IMR-90 (cell line): ENCODE results near the gene SPAG16. TPM values are rescaled to one million over a fixed set of nuclear protein-coding genes. Genes with fewer than 3 reads are reported as not detected.

ENCODE experiments used
- ATAC-seq: fragments of 200-7000 bp; cut with Tn5 transposase; 2 replicates; pipeline ENCODE4 v1.9.1; 2020; ENCODE audit warnings: low read depth, mild to moderate bottlenecking, moderate library complexity
- BruUV-seq: library from RNA; stranded (reverse); fragments of 400-500 nt; replicated peaks from 2 replicates; lab custom pipeline; 2021; lab: Mats Ljungman, UMichigan
- CTCF ChIA-PET: fragments of 300-600 bp; formaldehyde crosslinking; extraction: SDS; loops from one replicate; lab custom pipeline; 2021; ENCODE audit warnings: antibody characterized with exemption; lab: Yijun Ruan, JAX
- POLR2A ChIA-PET: fragments of 300-600 bp; sonication (Branson Sonifier 250); formaldehyde crosslinking; loops from one replicate; lab custom pipeline; 2022; ENCODE audit warnings: antibody characterized with exemption; ENCODE audit not compliant: unreplicated experiment; lab: Charles Lee
- DNase-seq: peaks from one replicate; pipeline ENCODE4 v3.0.0; 2013
- H2AFZ ChIP-seq: replicated peaks from 2 replicates; pipeline ENCODE3; 2013; ENCODE audit warnings: low read length, mild to moderate bottlenecking; ENCODE audit not compliant: poor library complexity
- H2AK5ac ChIP-seq: 2 replicates; pipeline ENCODE4 v1.6.1; 2013; ENCODE audit warnings: low read depth, low read length, inconsistent platforms
- H2AK9ac ChIP-seq: replicated peaks from 2 replicates; pipeline ENCODE3; 2013; ENCODE audit warnings: mild to moderate bottlenecking, low read depth, low read length, moderate library complexity; ENCODE audit not compliant: poor library complexity
- H2BK120ac ChIP-seq: 2 replicates; pipeline ENCODE4 v1.6.1; 2013; ENCODE audit warnings: low read depth, low read length, inconsistent platforms
- H2BK15ac ChIP-seq: 3 replicates; pipeline ENCODE4 v1.6.1; 2013; ENCODE audit warnings: low read depth, low read length, inconsistent platforms
- H2BK20ac ChIP-seq: 2 replicates; pipeline ENCODE4 v1.6.1; 2013; ENCODE audit warnings: low read depth, mild to moderate bottlenecking, inconsistent platforms, low read length, moderate library complexity
- H2BK5ac ChIP-seq: 2 replicates; pipeline ENCODE4 v1.6.1; 2013; ENCODE audit warnings: mild to moderate bottlenecking, low read depth, low read length, inconsistent platforms; ENCODE audit not compliant: poor library complexity, severe bottlenecking
- H3K14ac ChIP-seq: replicated peaks from 2 replicates; pipeline ENCODE4 v1.6.1; 2013; ENCODE audit warnings: low read depth, low read length, inconsistent platforms
- H3K18ac ChIP-seq: 2 replicates; pipeline ENCODE4 v1.6.1; 2013; ENCODE audit warnings: low read depth, low read length, control low read depth
- H3K23ac ChIP-seq: 2 replicates; pipeline ENCODE4 v1.6.1; 2013; ENCODE audit warnings: low read depth, low read length, inconsistent platforms
- H3K27ac ChIP-seq: 2 replicates; pipeline ENCODE4 v1.5.1; 2013; ENCODE audit warnings: mild to moderate bottlenecking, control low read depth, low read length; ENCODE audit not compliant: insufficient read depth
- H3K27me3 ChIP-seq: 2 replicates; pipeline ENCODE4 v1.6.1; 2013; ENCODE audit warnings: low read length; ENCODE audit not compliant: control insufficient read depth, insufficient read depth
- H3K36me3 ChIP-seq: 2 replicates; pipeline ENCODE4 v1.6.1; 2013; ENCODE audit warnings: low read length, mixed read lengths; ENCODE audit not compliant: control insufficient read depth, insufficient read depth
- H3K4ac ChIP-seq: 2 replicates; pipeline ENCODE4 v1.6.1; 2013; ENCODE audit warnings: low read depth, low read length, inconsistent platforms
- H3K4me1 ChIP-seq: 2 replicates; pipeline ENCODE4 v1.6.1; 2013; ENCODE audit warnings: low read length, mixed read lengths; ENCODE audit not compliant: control insufficient read depth, insufficient read depth
- H3K4me2 ChIP-seq: 2 replicates; pipeline ENCODE4 v1.6.1; 2013; ENCODE audit warnings: low read depth, mild to moderate bottlenecking, control low read depth, low read length, moderate library complexity
- H3K4me3 ChIP-seq: 2 replicates; pipeline ENCODE4 v1.5.1; 2013; ENCODE audit warnings: low read depth, mild to moderate bottlenecking, control low read depth, low read length, moderate library complexity; ENCODE audit not compliant: insufficient read depth
- H3K56ac ChIP-seq: 2 replicates; pipeline ENCODE4 v1.6.1; 2013; ENCODE audit warnings: low read length, inconsistent platforms; ENCODE audit not compliant: insufficient read depth; ENCODE audit errors: extremely low read depth
- H3K79me1 ChIP-seq, 2 experiments: 2 replicates each; pipeline ENCODE4 v1.6.1; 2013; ENCODE audit warnings: low read length in 2 of 2, inconsistent platforms in 1 of 2, low read depth in 1 of 2
- H3K9ac ChIP-seq: 2 replicates; pipeline ENCODE4 v1.6.1; 2013; ENCODE audit warnings: low read depth, low read length, control low read depth
- H3K9me1 ChIP-seq: 2 replicates; pipeline ENCODE4 v1.6.1; 2013; ENCODE audit warnings: low read length, inconsistent platforms; ENCODE audit not compliant: insufficient read depth
- H3K9me3 ChIP-seq: 2 replicates; pipeline ENCODE4 v1.6.1; 2013; ENCODE audit warnings: low read length; ENCODE audit not compliant: control insufficient read depth, insufficient read depth
- H4K20me1 ChIP-seq: 2 replicates; pipeline ENCODE4 v1.6.1; 2013; ENCODE audit warnings: low read length, inconsistent platforms; ENCODE audit not compliant: insufficient read depth
- H4K5ac ChIP-seq: 2 replicates; pipeline ENCODE4 v1.6.1; 2013; ENCODE audit warnings: mild to moderate bottlenecking, low read depth, low read length, control low read depth
- H4K8ac ChIP-seq, 2 experiments: 2 replicates each; pipeline ENCODE4 v1.6.1; 2013; ENCODE audit warnings: low read depth in 2 of 2, low read length in 2 of 2, control low read depth in 1 of 2, inconsistent platforms in 1 of 2
- H4K91ac ChIP-seq: 2 replicates; pipeline ENCODE4 v1.6.1; 2013; ENCODE audit warnings: low read depth, low read length, inconsistent platforms; ENCODE audit not compliant: insufficient read depth
- BHLHE40 ChIP-seq: fragments of 150-350 bp; IDR thresholded peaks from 2 replicates; pipeline ENCODE4 v1.6.1; 2016; ENCODE audit warnings: mild to moderate bottlenecking, low read depth, low read length
- CEBPB ChIP-seq: IDR thresholded peaks from 2 replicates; pipeline ENCODE4 v1.6.1; 2012; ENCODE audit warnings: low read depth, low read length, improper control_type of control experiment
- MAZ ChIP-seq: IDR thresholded peaks from 2 replicates; pipeline ENCODE4 v1.6.1; 2012; ENCODE audit warnings: low read depth, mild to moderate bottlenecking, low read length, improper control_type of control experiment, moderate library complexity, borderline replicate concordance
- MXI1 ChIP-seq: IDR thresholded peaks from 2 replicates; pipeline ENCODE4 v1.6.1; 2012; ENCODE audit warnings: low read depth, mild to moderate bottlenecking, low read length, moderate library complexity, borderline replicate concordance
- NFE2L2 ChIP-seq: fragments of 150-350 bp; IDR thresholded peaks from 2 replicates; pipeline ENCODE4 v1.6.1; 2016; ENCODE audit warnings: low read depth, mild to moderate bottlenecking, low read length
- WGBS, 2 experiments: methylation state at CpG; one replicate each; pipeline versions ENCODE4 v1.1.5 to v1.1.7; 2013; ENCODE audit warnings: missing lambda C conversion rate in 2 of 2; ENCODE audit not compliant: insufficient read length in 1 of 2; ENCODE audit errors: extremely low coverage in 2 of 2; 5-methylcytosine and 5-hydroxymethylcytosine counted together
- dilution Hi-C: fragments of 300-500 bp; cut with HindIII; formaldehyde crosslinking; loops from one replicate; pipeline ENCODE4 v1.14.3; 2018; ENCODE audit warnings: low sequenced_read_pairs; ENCODE audit not compliant: unreplicated experiment
- in situ Hi-C: fragments of 300-500 bp; cut with MboI; formaldehyde crosslinking; loops from 3 replicates; pipeline ENCODE4 v1.14.3; 2019; ENCODE audit warnings: low sequenced_read_pairs, inconsistent platforms, mixed read lengths
- intact Hi-C: fragments of 100-400 bp; cut with micrococcal nuclease; formaldehyde crosslinking; loops from 2 replicates; pipeline ENCODE4 v1.10.0; 2022
- polyA plus RNA-seq, 3 experiments: library from polyadenylated mRNA; depleted of rRNA; stranded (reverse); fragments of >200 nt; gene quantifications; 2 replicates each; pipeline ENCODE4 v1.2.3, GENCODE V29; 2012; ENCODE audit warnings: low replicate concordance in 1 of 3
- total RNA-seq: library from RNA; depleted of rRNA; stranded (reverse); fragments of >200 nt; gene quantifications from 2 replicates; pipeline ENCODE4 v1.2.3, GENCODE V29; 2012

The SPAG16 gene
- total and polyA plus RNA-seq, 2 of the 4 experiments (the other 2 are of a cell fraction): 7.3 to 13.5 TPM

- dilution Hi-C loops: no loop called here
- no CpG with 5 or more reads among the region's 5 CpGs for WGBS, 2 experiments
- H2AK9ac ChIP-seq: no peak overlapping the region
- no peak overlapping the region for H2AFZ ChIP-seq
- POLR2A ChIA-PET: no interaction called here
- no peak overlapping the region for H3K4ac ChIP-seq
- DNase-seq (no peak), ATAC-seq (no peak)
- H2BK20ac ChIP-seq: no peak overlapping the region
- BruUV-seq: no TSS peak
- H3K4me3 ChIP-seq: no peak overlapping the region
- H4K8ac ChIP-seq: no peak overlapping the region
- no peak overlapping the region for H2AK5ac ChIP-seq
- in situ Hi-C loops: no loop called here
- H4K91ac ChIP-seq: no peak overlapping the region
- intact Hi-C loops: no loop called here
- no peak overlapping the region for H2BK5ac ChIP-seq
- H3K18ac ChIP-seq: no peak overlapping the region
- no peak overlapping the region for H3K9ac ChIP-seq
- no peak overlapping the region for H3K27ac ChIP-seq
- CTCF ChIA-PET: no interaction called here
- H3K23ac ChIP-seq: no peak overlapping the region
- no peak overlapping the region for H4K5ac ChIP-seq
- no peaks in the 10 kb centered on the region for H4K20me1 ChIP-seq
- H3K4me1 ChIP-seq: no peaks in the 10 kb centered on the region
- H3K79me1 ChIP-seq: no peaks in the 10 kb centered on the region
- H3K36me3 ChIP-seq: no peaks in the 10 kb centered on the region
- H2BK120ac ChIP-seq: no peak overlapping the region
- H3K27me3 ChIP-seq: no peaks in the 10 kb centered on the region
- TF ChIP-seq BHLHE40 (no peak), MXI1 (no peak), MAZ (no peak), NFE2L2 (no peak), CEBPB (no peak)
- no peak overlapping the region for H3K4me2 ChIP-seq
- H3K9me3 ChIP-seq: no peaks in the 10 kb centered on the region
- no peak overlapping the region for H3K56ac ChIP-seq
- H3K14ac ChIP-seq: no peak overlapping the region
- H2BK15ac ChIP-seq: no peak overlapping the region
- H3K9me1 ChIP-seq: no peaks in the 10 kb centered on the region
Observed at GRCh38 chr2:214169281-214169680, 885.0 kb downstream of the SPAG16 start.
